ENCODE measurements around the gene UBR2.
A peak's percentile ranks its signal among the peaks of the same experiment; 100 is the strongest.
"Not testable (repeated sequence)": the region's sequence is repeated elsewhere in the genome, so short reads cannot be mapped to it uniquely, and the experiment has no call there.

UBR2 gene

GRCh38 chr6:42729731-42730130 is 165.9 kb downstream of the UBR2 start:
- no peak for DNase-seq

GRCh38 chr6:42733867-42734481 is 170.1 kb downstream of the UBR2 start:
- not testable (repeated sequence) for DNase-seq

- no peak for DNase-seq
These were observed 172.1 kb downstream of the UBR2 start for GRCh38 chr6:42735976-42736375.

- no peak for DNase-seq
These were observed 176.9 kb downstream of the UBR2 start for GRCh38 chr6:42740725-42741124.

GRCh38 chr6:42742116-42742894 is 178.5 kb downstream of the UBR2 start:
- DNase-seq: peak; percentile 69
